NCI-H510A (cell line): ENCODE measurements around the gene PCDHGB3.
"Not testable (repeated sequence)": the region's sequence is repeated elsewhere in the genome, so short reads cannot be mapped to it uniquely, and the experiment has no call there.

ENCODE experiments used
- DNase-seq: peaks from one replicate; lab custom pipeline; 2025; lab: John Stamatoyannopoulos, UW

Gene PCDHGB3

GRCh38 chr5:141369994-141370848 is at the start of gene PCDHGB3:
Gene PCDHGB3, plus strand, starts transcription at chr5:141370242. Its CDS starts 153 bp downstream, at chr5:141370395.
- DNase-seq = no peak

- no peak for DNase-seq
Measured at GRCh38 chr5:141322261-141322660, 47.8 kb upstream of the PCDHGB3 start.

GRCh38 chr5:141326088-141326854 is 43.8 kb upstream of the PCDHGB3 start:
- no peak for DNase-seq

GRCh38 chr5:141328231-141328630 is 41.8 kb upstream of the PCDHGB3 start:
- no peak for DNase-seq

- DNase-seq = no peak
Measured at GRCh38 chr5:141330299-141331080, 39.6 kb upstream of the PCDHGB3 start, which contains the start of gene PCDHGA1. Gene PCDHGA1, plus strand, starts transcription at chr5:141330514.

- DNase-seq = not testable (repeated sequence)
Measured at GRCh38 chr5:141332571-141332970, 37.5 kb upstream of the PCDHGB3 start.

GRCh38 chr5:141338538-141339306 is 31.3 kb upstream of the PCDHGB3 start, which contains the start of gene PCDHGA2:
Gene PCDHGA2, plus strand, starts transcription at chr5:141338760.
- no peak for DNase-seq

- not testable (repeated sequence) for DNase-seq
Measured at GRCh38 chr5:141340781-141341354, 29.2 kb upstream of the PCDHGB3 start.

- no peak for DNase-seq
Measured at GRCh38 chr5:141342773-141343172, 27.3 kb upstream of the PCDHGB3 start.

- DNase-seq = no peak
Measured at GRCh38 chr5:141343242-141343952, 26.6 kb upstream of the PCDHGB3 start, which contains the start of gene PCDHGA3. Gene PCDHGA3, plus strand, starts transcription at chr5:141343829. Its CDS starts 205 bp downstream, at chr5:141344034.

GRCh38 chr5:141343953-141344463 is 26.0 kb upstream of the PCDHGB3 start:
- DNase-seq = no peak

- no peak for DNase-seq
Measured at GRCh38 chr5:141345327-141345726, 24.7 kb upstream of the PCDHGB3 start.

- not testable (repeated sequence) for DNase-seq
Measured at GRCh38 chr5:141346017-141346416, 24.0 kb upstream of the PCDHGB3 start.

GRCh38 chr5:141349917-141350619 is 20.0 kb upstream of the PCDHGB3 start, which contains the start of gene PCDHGB1:
Gene PCDHGB1, plus strand, starts transcription at chr5:141350099. Its CDS starts 162 bp downstream, at chr5:141350261.
- DNase-seq = no peak

- no peak for DNase-seq
Measured at GRCh38 chr5:141351591-141351990, 18.5 kb upstream of the PCDHGB3 start.

GRCh38 chr5:141354900-141355469 is 15.1 kb upstream of the PCDHGB3 start, which contains the start of gene PCDHGA4:
Gene PCDHGA4, plus strand, starts transcription at chr5:141355021. Its CDS starts 87 bp downstream, at chr5:141355108.
- DNase-seq = no peak

- no peak for DNase-seq
Measured at GRCh38 chr5:141355641-141356040, 14.4 kb upstream of the PCDHGB3 start.

GRCh38 chr5:141356133-141356532 is 13.9 kb upstream of the PCDHGB3 start:
- no peak for DNase-seq

- DNase-seq = no peak
Measured at GRCh38 chr5:141356950-141357349, 13.1 kb upstream of the PCDHGB3 start.
